ENCODE data around the gene CCDC171. TPM values are rescaled to one million over a fixed set of nuclear protein-coding genes. Genes with fewer than 3 reads are reported as not detected.

Gene CCDC171
- total RNA-seq, 1 experiment from 2014 or later, result 2.6 TPM

DNA sequence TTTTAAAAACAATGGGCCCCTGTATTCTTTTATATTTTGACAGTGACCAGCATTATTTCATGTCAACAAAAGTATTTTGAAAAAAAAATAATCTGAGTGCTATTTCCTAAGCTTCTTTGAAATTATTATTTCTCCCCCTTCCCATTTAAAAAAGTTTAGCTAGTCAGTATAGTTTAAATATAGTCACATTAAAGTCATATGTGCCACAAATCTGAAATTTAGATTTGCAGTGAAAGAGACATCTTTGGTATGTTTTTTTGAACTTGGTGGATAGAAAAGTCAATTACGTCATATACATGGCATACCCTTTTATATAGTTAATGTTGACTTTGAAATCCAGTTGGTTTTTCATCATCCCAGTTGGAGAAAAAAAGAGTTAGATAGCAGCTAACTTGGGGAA is 297.0 kb downstream of the CCDC171 start:
- no peak overlapping the region for H3K9ac ChIP-seq (ENCODE audit: low read length)
- no TSS peak for BruUV-seq (replicated peaks)
- no peak overlapping the region for H3K4me2 ChIP-seq (ENCODE audit: low read length)
- H3K36me3 ChIP-seq (ENCODE audit: control insufficient read depth in 1 of 2, insufficient read depth in 2 of 2, low read length in 2 of 2), result no peaks in the 10 kb centered on the region
- ChIA-PET RAD21 (ENCODE audit: low non-redundant PET in 1 of 2, low total read pairs in 2 of 2, uncharacterized antibody in 2 of 2, unreplicated experiment in 2 of 2) (no interaction called here), CTCF (interaction anchor here (1.6 kb wide), 1 partner anchor 13 kb away, joined by 4 read pairs; no protein-coding TSS in a partner anchor), POLR2A (no interaction called here)
- no peaks in the 10 kb centered on the region for H4K20me1 ChIP-seq (ENCODE audit: insufficient read depth)
- H3K4me1 ChIP-seq (ENCODE audit: control insufficient read depth in 1 of 2, insufficient read depth in 2 of 2, low read length in 2 of 2), result no peaks in the 10 kb centered on the region
- no peaks in the 10 kb centered on the region for H3K27me3 ChIP-seq (ENCODE audit: insufficient read depth, low read length)
- TF ChIP-seq SP1 (IDR thresholded peaks at IDR 0.05; ENCODE audit: low read depth) (no peak), CEBPB (IDR thresholded peaks at IDR 0.05; ENCODE audit: low read depth) (no peak), YY1 (IDR thresholded peaks at IDR 0.05; ENCODE audit: extremely low read depth, insufficient replicate concordance, low read depth, low read length) (no peak)
- TF ChIP-seq, protein P1, sequence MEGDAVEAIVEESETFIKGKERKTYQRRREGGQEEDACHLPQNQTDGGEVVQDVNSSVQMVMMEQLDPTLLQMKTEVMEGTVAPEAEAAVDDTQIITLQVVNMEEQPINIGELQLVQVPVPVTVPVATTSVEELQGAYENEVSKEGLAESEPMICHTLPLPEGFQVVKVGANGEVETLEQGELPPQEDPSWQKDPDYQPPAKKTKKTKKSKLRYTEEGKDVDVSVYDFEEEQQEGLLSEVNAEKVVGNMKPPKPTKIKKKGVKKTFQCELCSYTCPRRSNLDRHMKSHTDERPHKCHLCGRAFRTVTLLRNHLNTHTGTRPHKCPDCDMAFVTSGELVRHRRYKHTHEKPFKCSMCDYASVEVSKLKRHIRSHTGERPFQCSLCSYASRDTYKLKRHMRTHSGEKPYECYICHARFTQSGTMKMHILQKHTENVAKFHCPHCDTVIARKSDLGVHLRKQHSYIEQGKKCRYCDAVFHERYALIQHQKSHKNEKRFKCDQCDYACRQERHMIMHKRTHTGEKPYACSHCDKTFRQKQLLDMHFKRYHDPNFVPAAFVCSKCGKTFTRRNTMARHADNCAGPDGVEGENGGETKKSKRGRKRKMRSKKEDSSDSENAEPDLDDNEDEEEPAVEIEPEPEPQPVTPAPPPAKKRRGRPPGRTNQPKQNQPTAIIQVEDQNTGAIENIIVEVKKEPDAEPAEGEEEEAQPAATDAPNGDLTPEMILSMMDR (IDR thresholded peaks at IDR 0.05 in 2 of 3, conservative IDR thresholded peaks at IDR 0.05 in 1 of 3; ENCODE audit: borderline replicate concordance in 1 of 3, insufficient read depth in 1 of 3, low read depth in 2 of 3, low read length in 2 of 3), result no peak
- TF ChIP-seq, protein P2, sequence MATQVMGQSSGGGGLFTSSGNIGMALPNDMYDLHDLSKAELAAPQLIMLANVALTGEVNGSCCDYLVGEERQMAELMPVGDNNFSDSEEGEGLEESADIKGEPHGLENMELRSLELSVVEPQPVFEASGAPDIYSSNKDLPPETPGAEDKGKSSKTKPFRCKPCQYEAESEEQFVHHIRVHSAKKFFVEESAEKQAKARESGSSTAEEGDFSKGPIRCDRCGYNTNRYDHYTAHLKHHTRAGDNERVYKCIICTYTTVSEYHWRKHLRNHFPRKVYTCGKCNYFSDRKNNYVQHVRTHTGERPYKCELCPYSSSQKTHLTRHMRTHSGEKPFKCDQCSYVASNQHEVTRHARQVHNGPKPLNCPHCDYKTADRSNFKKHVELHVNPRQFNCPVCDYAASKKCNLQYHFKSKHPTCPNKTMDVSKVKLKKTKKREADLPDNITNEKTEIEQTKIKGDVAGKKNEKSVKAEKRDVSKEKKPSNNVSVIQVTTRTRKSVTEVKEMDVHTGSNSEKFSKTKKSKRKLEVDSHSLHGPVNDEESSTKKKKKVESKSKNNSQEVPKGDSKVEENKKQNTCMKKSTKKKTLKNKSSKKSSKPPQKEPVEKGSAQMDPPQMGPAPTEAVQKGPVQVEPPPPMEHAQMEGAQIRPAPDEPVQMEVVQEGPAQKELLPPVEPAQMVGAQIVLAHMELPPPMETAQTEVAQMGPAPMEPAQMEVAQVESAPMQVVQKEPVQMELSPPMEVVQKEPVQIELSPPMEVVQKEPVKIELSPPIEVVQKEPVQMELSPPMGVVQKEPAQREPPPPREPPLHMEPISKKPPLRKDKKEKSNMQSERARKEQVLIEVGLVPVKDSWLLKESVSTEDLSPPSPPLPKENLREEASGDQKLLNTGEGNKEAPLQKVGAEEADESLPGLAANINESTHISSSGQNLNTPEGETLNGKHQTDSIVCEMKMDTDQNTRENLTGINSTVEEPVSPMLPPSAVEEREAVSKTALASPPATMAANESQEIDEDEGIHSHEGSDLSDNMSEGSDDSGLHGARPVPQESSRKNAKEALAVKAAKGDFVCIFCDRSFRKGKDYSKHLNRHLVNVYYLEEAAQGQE (IDR thresholded peaks at IDR 0.05; ENCODE audit: low read depth), result no peak
- ATAC-seq, result no peak
- DNase-seq (ENCODE audit: low read depth, low spot score), result no peak
- no peak overlapping the region for H3K27ac ChIP-seq (ENCODE audit: low read depth, low read length)
- H3K4me3 ChIP-seq (replicated peaks in 1 of 2; ENCODE audit: low read depth in 1 of 2, low read length in 2 of 2), result no peak overlapping the region
- intact Hi-C loops (cut with micrococcal nuclease), result no loop called here
- H3K9me2 ChIP-seq (ENCODE audit: insufficient read depth), result no peaks in the 10 kb centered on the region
- no peak overlapping the region for H2AFZ ChIP-seq (ENCODE audit: low read depth, low read length, poor library complexity, severe bottlenecking)
- no peaks in the 10 kb centered on the region for H3K79me2 ChIP-seq (ENCODE audit: insufficient read depth, low read length)
- H3K9me3 ChIP-seq (ENCODE audit: control insufficient read depth in 1 of 2, insufficient read depth in 1 of 2, low read depth in 1 of 2, low read length in 2 of 2), result no peaks in the 10 kb centered on the region
